Measurements from ENCODE around the gene YY1. TPM values are rescaled to one million over a fixed set of nuclear protein-coding genes. Genes with fewer than 3 reads are reported as not detected.

The YY1 gene
- total and polyA plus RNA-seq, 9 of the 15 experiments (the other 6 are each of a cell fraction or from before 2014, with no cell fraction given) = 20.8 to 74.2 (median 46.7) TPM

GRCh38 chr14:100303925-100304324 lies 65.0 kb downstream of the YY1 start (continued):
- TF ChIP-seq CHD1 (IDR thresholded peaks at IDR 0.05; ENCODE audit: low read length) (no peak), TAF7 (tag; IDR thresholded peaks at IDR 0.05) (no peak), MEIS2 (IDR thresholded peaks at IDR 0.05; ENCODE audit: partially characterized antibody) (no peak), PBX2 (CRISPR knock-in tag; IDR thresholded peaks at IDR 0.05; ENCODE audit: low read depth) (no peak), PBX2 (tag; conservative IDR thresholded peaks at IDR 0.05; ENCODE audit: low read depth) (0 out of 2 replicates have a peak, but pooled peaks have one; percentile 33), DDX20 (tag; IDR thresholded peaks at IDR 0.05; ENCODE audit: low read depth) (no peak), PRMT5 (CRISPR knock-in tag; IDR thresholded peaks at IDR 0.05) (no peak), TRIM28 (IDR thresholded peaks at IDR 0.05) (no peak), NR2C1 (IDR thresholded peaks at IDR 0.05) (no peak), NR2C1 (tag; IDR thresholded peaks at IDR 0.05) (no peak), ZNF140 (CRISPR knock-in tag; IDR thresholded peaks at IDR 0.05) (no peak), BDP1 (IDR thresholded peaks at IDR 0.05; ENCODE audit: insufficient read depth, insufficient read length) (no peak), MYC (IDR thresholded peaks at IDR 0.05; ENCODE audit: low read depth, low read length) (no peak), MYC (CRISPR knock-in tag; IDR thresholded peaks at IDR 0.05; ENCODE audit: borderline replicate concordance, low read depth) (no peak), ZNF124 (CRISPR knock-in tag; IDR thresholded peaks at IDR 0.05) (no peak), RHOXF2B (CRISPR knock-in tag; conservative IDR thresholded peaks at IDR 0.05) (no peak), ZNF24 (IDR thresholded peaks at IDR 0.05) (no peak)
